ENCODE data around the gene CCND1.

Gene CCND1

DNA sequence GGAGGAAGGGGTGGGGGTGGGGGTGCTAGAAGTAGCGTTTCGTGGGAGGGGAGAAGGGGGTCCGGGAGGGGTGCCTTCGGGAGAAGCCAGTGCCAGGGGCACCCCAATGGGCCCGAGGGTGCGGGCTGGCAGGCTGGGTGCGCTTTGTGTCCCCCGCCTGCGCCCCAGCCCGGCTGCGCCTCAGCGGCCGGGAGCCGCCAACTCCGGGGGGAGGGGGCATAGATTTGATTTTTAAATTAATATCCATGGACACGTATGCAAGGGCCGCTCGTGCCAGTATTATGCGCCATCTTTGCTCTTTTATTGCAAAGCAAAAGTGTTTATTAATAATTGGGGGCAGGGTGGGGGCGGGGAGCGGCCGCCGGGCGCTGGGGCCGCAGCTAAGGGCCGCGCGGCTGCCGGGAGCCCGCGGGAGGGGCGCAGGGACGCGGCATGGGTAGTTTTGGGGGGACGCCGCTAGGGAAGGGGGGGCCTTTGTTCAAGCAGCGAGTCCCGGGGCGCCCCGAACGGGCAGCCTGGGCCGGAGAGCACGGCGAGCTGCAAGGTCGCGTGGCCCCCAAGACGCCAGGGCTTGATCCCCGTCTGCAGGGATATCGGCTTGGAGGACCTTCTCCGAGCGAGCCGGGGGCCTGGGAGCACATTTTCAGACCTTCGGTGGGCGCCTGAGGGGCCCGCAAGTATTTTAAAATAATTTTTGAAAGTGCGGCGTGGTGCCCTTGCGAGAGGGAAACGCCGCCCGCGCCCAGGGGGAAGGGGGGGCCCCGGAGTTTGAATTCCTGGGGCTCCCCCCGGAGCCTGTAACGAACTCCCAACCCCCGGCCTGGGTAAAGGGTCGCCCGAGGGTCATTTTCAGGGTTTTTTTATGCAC is 959 bp downstream of the CCND1 start:
- DNase-seq (ENCODE audit: low read depth), result no peak

DNA sequence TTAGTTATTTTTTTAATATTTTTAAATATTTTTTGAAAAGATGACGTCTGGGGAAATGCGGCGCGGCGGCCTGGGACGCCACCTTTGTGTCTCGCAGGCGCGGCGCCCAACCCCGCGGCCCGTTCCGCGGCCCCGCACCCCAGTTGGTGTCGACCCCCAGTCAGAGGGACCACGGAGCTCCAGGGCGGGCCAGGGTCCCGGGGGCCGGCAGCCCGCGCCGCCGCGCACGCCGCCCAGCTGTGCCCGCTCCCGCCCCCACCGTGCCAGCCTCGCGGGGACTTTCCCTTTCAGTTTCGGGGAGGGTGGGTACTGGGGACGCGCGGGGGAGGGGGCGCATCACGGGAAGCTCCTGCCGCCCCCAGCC is 1.6 kb downstream of the CCND1 start:
- DNase-seq (ENCODE audit: low read depth), result no peak

DNA sequence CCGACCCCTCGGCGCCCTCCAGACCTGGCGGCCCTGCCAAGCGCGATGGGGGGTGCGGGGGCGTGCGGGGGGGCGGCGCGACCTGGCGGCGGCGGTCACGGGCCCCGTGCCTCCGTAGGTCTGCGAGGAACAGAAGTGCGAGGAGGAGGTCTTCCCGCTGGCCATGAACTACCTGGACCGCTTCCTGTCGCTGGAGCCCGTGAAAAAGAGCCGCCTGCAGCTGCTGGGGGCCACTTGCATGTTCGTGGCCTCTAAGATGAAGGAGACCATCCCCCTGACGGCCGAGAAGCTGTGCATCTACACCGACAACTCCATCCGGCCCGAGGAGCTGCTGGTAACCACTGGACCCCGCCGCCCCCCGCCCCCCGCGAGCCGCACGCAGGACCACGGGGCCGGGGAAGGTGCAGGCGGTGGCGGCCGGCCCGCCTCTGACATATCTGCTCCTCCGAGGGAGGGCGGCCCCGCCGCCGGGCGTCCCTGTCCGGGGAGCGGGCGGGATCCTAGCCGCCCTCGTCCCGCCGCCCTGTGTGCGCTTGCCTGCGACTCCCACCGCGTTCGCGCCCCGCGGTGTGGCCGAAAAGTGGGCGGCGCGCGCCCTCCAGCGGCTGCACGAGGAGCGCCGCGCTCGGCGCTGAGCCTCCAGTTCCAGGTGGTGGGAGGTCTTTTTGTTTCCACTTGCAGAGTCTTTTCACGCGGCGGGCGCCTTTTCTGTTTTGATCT is 2.1 kb downstream of the CCND1 start:
- DNase-seq (ENCODE audit: low read depth), result no peak

DNA sequence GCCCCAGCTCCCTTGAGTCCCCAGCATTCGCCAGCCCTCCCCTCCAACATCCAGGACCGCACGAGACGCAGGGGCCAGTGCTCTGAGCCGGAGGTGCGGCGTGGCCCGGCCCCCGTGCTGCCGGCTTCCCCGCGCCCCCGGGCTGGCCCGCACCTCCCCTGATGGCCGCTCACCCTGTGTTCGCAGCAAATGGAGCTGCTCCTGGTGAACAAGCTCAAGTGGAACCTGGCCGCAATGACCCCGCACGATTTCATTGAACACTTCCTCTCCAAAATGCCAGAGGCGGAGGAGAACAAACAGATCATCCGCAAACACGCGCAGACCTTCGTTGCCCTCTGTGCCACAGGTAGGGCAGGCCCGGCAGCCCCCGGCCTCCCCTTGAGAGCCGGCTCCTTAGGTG is 2.7 kb downstream of the CCND1 start:
- no peak for DNase-seq (ENCODE audit: low read depth)

DNA sequence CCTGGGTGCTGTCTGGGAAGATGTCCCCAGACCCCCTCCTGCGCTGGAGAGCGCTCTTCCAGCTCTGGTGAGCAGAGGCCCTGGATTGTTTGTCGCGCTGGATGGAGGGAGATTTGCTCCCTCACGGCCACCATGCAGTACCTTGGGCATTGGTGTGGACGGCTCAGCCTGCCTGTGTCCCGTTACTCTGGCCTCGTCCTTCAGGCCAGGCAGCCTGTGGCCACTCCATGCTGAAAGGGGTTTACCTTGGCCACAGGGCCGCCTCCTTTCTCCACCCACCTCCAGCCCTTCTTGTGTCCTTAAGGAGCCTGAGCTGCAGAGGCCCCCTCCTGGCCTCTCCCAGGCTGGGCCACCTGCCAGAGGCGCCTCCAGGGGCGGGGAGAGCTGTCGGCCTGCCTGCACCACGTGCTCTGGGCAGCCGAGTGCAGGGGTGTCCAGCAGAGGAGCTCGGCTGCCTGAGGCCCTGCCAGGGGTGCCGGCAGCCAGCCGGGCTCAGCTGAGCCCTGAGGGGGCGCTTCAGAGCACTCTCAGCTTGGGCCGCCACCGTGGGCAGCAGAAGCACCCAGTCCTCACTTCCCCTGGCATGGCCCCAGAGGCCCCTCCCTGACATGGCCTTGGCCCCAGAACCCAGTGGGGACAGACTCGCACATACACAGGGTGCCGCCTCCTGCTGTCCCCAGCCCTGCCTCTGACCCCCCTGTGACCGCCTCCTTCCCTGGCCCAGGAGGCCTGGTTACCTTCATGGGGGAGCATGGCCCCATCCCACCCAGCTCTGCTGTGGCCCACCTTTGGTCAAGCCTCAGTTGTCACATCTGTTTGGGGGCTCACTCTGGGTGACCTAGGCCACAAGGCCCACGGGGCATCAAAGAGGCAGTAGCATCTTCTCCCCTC is 3.4 kb downstream of the CCND1 start:
- DNase-seq (ENCODE audit: low read depth), result no peak

DNA sequence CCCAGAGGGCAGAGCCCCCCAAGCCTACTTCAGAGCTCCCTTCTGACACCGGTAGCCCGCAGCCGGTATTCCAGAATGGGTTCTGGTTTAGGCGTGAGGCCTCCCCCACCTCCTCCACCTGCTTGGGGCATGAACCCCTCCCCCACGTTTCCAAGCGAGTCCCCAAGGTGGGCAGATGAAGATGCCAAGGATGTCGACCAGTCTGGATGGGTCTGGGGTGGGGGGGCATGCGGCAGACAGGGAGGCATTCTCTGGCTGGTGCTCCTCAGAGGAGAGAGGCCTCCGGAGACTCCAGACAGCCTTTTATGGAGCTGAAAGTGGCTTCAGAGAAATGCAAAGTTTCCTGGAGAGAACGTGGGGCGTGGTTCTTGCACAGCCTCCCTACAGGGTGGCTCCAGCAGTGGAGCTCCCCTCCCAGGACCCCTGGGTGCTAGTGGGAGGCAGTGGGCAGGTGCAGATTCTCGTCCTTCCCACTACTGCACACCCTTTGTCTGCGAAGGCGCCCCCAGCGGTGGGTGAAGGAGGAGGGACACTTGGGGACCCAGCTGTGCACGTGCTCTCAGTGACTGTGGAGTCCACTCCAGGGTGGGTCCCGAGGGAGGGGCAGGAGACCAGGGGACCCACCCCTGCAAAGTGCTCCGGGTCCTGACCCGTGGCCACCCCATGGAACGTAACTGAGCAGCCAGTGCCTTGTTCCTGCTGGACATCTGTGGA is 4.2 kb downstream of the CCND1 start:
- DNase-seq (ENCODE audit: low read depth), result no peak

DNA sequence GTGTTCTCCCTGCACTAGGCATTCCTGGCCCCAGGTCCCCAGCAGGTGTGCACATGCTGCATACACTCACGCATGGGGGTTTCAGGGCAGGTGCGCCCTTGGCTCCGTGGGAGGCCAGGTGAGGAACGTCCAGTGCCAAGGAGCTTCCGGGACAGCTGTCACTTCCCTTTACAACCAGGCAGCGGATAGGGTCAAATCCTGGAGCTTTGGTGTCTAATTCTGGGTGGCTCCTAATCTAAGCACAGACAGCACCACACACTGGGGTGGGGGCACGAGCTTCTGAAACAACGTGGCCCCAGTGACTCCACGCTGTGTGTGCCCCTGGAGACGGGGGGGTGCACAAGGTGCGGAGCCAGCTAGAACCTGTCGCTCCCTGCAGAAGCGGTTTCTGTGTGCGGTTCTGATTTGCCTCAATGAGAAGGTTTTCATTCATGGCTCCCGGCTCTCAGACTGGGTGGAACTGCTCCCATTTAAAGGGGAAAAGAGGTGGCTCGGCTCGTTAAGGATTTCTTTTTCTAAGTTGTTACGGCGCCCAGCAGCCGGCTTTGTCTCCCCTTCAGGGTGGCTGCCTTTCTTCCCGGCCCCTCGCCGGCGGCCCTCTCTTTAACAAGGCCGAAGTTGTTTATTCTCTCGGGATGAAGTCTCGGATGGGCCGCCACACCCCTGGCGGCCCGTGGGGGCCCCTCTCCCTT is 5.0 kb downstream of the CCND1 start:
- no peak for DNase-seq (ENCODE audit: low read depth)

DNA sequence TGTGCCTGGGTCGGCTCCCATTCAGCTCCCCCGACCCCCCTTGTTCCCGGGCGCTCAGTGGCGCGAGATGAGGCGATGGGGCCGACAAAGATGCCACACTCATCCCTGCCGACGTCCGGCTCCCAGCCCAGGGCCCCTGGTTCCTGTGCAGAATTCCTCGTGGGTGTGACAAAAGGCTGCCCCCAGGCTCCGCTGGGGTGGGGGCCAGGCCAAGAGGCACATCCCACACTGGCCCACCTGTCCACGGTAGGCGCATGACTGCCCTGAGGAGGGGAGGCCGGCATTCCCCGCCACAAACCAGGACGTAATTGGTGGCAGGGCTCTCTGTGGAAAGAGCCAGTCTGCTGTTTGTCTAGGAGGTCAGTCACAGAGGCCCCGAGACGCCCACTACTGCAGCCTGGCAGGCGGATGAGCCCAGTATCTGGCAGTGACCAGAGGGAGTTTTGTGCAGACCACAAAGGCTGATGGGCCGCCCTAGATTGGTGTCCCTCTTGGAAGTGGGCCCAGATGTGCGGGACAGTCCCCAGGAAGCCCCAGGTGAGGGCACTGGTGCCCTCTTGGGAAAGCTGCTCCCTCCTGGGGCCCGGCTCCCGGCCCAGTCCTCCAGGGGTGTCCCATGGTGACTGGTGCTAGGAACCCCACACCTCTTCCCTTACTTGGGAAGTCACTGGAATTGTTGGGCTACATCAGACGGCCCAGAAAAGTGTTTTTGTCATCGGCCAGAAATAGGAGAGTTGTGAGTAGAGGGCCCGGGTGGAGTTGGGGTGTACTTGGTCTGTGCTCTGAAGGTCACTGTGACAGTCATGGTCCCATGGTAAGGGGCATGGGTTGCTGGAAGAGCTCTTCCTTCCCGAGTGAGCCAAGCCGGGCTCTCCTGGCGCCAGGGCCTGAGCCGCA is 5.8 kb downstream of the CCND1 start:
- DNase-seq (ENCODE audit: low read depth), result no peak

DNA sequence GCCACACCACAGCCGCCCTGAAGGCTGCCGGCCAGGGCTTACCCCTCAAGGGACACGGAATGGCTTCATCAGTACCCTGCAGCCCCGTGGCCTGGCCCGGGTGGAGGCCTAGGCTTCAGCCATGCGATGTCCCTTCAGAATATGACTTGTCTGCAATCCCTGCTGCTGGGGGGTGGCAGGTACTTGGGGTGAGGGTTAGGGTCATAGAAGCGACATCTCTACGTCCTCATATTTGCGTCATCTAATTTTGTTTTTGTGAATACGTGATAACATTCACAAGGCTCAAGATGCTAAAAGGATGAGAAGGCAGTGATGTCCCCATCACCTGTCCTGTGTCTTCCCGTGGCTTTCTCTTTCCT is 6.4 kb downstream of the CCND1 start:
- DNase-seq (ENCODE audit: low read depth), result no peak

DNA sequence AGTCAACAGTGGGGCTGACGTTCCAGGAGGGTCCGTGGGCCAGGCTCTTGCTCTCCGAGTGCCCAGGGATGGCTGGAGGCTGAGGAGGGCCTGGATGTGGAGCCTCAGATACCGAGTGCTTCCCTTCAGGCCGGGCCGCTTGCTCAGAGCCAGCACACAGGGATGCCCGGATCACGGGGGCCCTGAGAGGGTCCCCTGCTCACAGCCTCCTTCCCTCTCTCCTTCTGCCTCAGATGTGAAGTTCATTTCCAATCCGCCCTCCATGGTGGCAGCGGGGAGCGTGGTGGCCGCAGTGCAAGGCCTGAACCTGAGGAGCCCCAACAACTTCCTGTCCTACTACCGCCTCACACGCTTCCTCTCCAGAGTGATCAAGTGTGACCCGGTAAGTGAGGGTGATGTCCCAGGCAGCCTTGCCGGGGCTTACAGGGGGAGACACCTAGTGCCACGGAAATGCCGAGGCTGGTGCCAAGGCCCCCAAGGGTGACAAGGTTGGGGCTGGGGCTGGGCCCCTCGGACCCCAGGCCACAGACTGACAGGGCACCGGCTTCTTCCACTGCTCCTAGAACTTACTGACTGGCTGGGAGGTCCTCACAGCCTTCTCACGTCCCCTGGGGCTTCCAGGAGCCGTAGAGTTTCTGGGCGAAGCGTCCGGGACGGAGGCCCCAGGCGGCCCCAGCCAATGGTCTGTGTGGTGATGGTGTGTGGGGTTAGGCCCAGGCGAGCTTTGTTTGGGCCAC is 7.0 kb downstream of the CCND1 start:
- no peak for DNase-seq (ENCODE audit: low read depth)

DNA sequence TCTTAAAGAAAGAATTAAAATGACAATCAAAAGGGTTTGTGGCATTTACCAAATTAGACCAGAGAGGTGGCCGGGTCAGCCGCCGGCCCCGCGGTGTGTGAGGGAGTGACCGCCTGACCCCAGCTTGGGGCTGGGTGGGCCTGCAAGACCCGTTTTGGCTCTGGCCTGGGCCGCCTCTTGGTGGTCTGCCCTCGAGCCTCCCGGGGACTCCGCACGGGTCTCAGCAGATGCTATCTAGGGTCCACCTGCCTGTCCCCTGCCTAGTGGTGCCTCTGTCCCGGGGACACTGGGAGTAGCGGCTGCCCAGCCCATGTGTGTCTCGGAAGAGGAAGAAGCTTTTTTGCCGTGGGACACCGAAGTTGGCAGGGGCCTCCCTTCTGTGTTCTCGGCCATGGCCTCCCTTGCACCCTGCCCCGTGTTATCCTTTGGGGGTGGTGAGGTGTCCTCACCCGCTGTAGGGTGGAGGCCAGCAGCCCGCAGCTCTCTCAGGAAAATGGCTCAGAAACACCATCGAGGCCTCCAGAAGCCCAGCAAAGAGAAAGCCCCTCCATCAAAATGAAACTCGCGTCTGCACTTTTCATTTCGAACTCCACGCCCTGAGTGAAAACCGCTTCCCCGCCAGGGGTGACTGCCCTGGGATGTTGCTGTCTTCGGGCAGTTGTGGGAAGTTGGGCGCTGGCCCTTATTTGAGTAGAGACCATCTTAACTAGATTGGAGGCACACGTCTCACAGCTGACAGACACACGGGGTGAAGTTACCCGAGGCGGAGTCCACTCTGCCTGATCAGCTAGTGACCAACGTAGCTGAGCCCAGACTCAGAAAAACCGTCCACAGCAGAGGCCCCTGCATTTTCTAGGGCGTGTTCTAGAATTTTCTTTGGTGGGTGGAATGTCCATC is 8.0 kb downstream of the CCND1 start:
- DNase-seq (ENCODE audit: low read depth), result no peak

DNA sequence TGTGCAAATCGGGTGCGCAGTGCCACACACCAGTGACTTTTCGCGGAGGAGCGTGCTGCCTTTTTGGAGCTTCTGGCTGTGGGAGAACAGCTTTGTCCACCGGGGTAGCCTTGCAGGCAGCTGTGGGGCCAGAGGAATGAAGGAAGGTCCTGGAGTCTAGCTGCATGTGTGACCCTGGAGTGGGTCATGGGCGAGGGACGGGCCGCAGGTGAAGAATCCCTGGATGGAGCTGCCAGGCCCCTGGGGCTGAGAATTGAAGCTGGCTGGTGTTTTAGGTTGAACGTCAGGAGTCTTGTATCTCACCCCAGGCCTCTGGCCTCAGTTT is 8.6 kb downstream of the CCND1 start:
- DNase-seq (ENCODE audit: low read depth), result no peak

DNA sequence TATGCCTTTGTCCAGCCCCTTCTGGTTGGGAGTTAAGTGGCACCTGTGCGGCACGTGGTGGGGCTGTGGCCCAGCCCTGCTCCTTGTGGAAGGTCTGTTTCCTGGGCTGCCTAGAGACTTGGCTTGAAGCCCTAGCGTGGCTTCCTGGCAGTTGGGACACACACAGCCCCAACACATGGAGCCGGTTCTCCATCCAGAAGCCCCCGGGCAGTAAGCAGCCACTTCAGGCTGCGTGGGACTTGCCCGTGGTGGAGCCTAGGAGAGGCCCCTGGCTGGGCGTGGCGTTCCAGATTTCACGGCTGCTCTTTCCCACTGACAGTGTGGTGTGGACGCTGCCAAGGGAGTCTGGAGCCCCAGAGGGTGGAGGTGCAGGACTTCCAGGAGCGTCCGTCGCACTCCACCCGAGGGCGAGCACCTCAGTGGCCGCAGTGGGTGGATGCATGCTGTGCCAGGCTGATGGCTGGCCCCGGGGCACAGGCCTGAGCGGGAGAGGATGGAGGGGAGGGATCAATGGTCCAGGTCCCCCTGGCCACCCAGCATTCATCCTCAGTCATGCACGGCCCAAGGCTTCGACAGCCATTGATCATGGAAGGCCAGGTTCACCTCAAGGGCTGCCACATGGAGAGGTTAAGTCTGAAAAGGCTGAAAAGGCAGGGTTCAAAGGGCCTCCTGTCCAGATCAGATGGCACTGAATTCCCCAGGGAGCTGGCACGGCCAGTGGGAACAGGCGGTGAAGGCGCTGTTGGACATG is 9.3 kb downstream of the CCND1 start:
- DNase-seq (ENCODE audit: low read depth), result no peak

DNA sequence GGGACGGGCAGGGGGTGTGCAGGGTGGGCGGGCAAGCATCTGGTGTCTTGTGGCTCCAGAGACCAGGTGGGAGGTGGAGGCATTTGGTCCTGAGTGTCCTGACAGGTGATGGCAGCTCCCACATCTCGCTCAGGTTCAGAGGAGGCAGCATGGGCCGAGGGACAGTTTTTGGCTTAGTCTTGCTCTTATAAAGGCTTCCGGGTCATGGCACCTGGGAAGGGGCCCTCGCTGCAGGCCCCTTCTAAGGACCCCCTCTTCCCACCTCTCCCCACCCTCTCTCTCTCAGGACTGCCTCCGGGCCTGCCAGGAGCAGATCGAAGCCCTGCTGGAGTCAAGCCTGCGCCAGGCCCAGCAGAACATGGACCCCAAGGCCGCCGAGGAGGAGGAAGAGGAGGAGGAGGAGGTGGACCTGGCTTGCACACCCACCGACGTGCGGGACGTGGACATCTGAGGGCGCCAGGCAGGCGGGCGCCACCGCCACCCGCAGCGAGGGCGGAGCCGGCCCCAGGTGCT is 9.9 kb downstream of the CCND1 start:
- DNase-seq (ENCODE audit: low read depth), result no peak

DNA sequence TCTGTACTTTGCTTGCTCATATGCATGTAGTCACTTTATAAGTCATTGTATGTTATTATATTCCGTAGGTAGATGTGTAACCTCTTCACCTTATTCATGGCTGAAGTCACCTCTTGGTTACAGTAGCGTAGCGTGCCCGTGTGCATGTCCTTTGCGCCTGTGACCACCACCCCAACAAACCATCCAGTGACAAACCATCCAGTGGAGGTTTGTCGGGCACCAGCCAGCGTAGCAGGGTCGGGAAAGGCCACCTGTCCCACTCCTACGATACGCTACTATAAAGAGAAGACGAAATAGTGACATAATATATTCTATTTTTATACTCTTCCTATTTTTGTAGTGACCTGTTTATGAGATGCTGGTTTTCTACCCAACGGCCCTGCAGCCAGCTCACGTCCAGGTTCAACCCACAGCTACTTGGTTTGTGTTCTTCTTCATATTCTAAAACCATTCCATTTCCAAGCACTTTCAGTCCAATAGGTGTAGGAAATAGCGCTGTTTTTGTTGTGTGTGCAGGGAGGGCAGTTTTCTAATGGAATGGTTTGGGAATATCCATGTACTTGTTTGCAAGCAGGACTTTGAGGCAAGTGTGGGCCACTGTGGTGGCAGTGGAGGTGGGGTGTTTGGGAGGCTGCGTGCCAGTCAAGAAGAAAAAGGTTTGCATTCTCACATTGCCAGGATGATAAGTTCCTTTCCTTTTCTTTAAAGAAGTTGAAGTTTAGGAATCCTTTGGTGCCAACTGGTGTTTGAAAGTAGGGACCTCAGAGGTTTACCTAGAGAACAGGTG is 11.1 kb downstream of the CCND1 start:
- DNase-seq (ENCODE audit: low read depth), result no peak

DNA sequence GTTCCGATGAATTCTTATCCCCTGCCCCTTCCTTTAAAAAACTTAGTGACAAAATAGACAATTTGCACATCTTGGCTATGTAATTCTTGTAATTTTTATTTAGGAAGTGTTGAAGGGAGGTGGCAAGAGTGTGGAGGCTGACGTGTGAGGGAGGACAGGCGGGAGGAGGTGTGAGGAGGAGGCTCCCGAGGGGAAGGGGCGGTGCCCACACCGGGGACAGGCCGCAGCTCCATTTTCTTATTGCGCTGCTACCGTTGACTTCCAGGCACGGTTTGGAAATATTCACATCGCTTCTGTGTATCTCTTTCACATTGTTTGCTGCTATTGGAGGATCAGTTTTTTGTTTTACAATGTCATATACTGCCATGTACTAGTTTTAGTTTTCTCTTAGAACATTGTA is 12.0 kb downstream of the CCND1 start:
- DNase-seq (ENCODE audit: low read depth), result no peak

DNA sequence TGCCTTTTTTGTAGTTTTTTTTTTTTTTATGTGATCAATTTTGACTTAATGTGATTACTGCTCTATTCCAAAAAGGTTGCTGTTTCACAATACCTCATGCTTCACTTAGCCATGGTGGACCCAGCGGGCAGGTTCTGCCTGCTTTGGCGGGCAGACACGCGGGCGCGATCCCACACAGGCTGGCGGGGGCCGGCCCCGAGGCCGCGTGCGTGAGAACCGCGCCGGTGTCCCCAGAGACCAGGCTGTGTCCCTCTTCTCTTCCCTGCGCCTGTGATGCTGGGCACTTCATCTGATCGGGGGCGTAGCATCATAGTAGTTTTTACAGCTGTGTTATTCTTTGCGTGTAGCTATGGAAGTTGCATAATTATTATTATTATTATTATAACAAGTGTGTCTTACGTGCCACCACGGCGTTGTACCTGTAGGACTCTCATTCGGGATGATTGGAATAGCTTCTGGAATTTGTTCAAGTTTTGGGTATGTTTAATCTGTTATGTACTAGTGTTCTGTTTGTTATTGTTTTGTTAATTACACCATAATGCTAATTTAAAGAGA is 12.5 kb downstream of the CCND1 start:
- no peak for DNase-seq (ENCODE audit: low read depth)

Measured in HS-27A (cell line).